ENCODE measurements around the gene KRTAP10-4.

DNA sequence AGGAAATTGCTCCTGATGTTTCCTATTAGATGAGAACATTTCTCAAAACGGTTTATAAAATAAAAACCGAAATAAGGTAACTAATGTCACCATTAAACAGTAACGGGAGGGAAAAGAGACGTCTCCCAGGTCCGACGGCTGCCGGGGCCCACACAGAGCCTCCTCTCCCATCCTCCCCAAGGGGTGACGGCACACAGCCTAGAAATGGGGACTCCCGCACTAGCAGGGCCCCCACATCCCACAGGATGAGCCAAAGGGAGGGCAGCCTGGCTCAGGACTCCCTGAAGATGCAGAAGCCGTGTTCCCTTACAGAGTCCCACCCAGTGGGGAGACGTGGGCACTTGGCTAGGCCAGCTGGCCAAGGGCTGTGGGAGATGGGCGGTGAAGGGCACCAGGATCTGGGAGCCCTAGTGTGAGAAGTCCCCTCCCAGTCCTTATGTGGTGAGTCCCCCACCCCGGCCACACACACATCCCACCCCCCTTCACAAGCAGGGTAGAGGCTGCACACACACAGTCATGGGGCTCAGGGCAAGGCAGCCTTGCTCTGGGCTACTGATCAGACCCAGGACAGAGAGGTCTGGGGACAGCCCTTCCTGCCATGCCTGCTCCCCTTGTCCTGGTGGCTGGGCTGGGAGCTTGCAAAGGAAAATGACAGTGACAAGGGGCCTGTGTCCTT lies 18.2 kb upstream of the KRTAP10-4 start:
- TF ChIP-seq EZH2 (IDR thresholded peaks at IDR 0.05; ENCODE audit: insufficient read depth, poor library complexity, severe bottlenecking) (no peak), EZH2phosphoT487 (IDR thresholded peaks at IDR 0.05; ENCODE audit: insufficient read depth, low read depth) (no peak)

Measured in GM23248 (cell line).